HepG2 (cell line): ENCODE measurements around the gene BABAM1. TPM values are rescaled to one million over a fixed set of nuclear protein-coding genes. Genes with fewer than 3 reads are reported as not detected.

Experiments
- MXD4 ChIP-seq: IDR thresholded peaks from 2 replicates; pipeline ENCODE4 v1.6.1; 2016; ENCODE audit warnings: mild to moderate bottlenecking, missing biosample characterization, missing genetic modification reagents
- NFKB2 ChIP-seq: sonication (generic); formaldehyde crosslinking; IDR thresholded peaks from 2 replicates; pipeline ENCODE4 v1.4.0; 2020; ENCODE audit warnings: missing genetic modification reagents, borderline replicate concordance
- NR2F6 ChIP-seq, 2 experiments: IDR thresholded peaks; 2 replicates each; pipeline ENCODE4 v1.6.1; 2016; ENCODE audit warnings: antibody characterized with exemption in 1 of 2, mild to moderate bottlenecking in 1 of 2
- SMYD3 ChIP-seq: sonication (generic); formaldehyde crosslinking; IDR thresholded peaks from 2 replicates; pipeline ENCODE4 v1.8.1; 2023; ENCODE audit warnings: mild to moderate bottlenecking, missing genetic modification reagents
- U2AF1 ChIP-seq: fragments of 200-400 bp; formaldehyde crosslinking; optimal IDR thresholded peaks from 2 replicates; pipeline ENCODE3; 2017; ENCODE audit warnings: mild to moderate bottlenecking, low read depth, low read length
- ZBTB38 ChIP-seq: sonication (generic); formaldehyde crosslinking; IDR thresholded peaks from 2 replicates; pipeline ENCODE4 v1.5.1; 2020; ENCODE audit warnings: mild to moderate bottlenecking, missing genetic modification reagents
- ZNF263 ChIP-seq: sonication (generic); formaldehyde crosslinking; IDR thresholded peaks from 2 replicates; pipeline ENCODE4 v1.4.0; 2020; ENCODE audit warnings: missing genetic modification reagents
- ZNF337 ChIP-seq: sonication (generic); formaldehyde crosslinking; IDR thresholded peaks from 2 replicates; pipeline ENCODE4 v1.5.1; 2020; ENCODE audit warnings: missing genetic modification reagents, low read depth, mild to moderate bottlenecking, borderline replicate concordance
- ZNF543 ChIP-seq: sonication (generic); formaldehyde crosslinking; IDR thresholded peaks from 2 replicates; pipeline ENCODE4 v1.4.0; 2020; ENCODE audit warnings: mild to moderate bottlenecking, missing genetic modification reagents
- ZNF563 ChIP-seq: sonication (generic); formaldehyde crosslinking; IDR thresholded peaks from 2 replicates; pipeline ENCODE4 v1.8.0; 2022; ENCODE audit warnings: mild to moderate bottlenecking, moderate library complexity, missing genetic modification reagents
- polyA plus RNA-seq, 8 experiments: library from polyadenylated mRNA; depleted of rRNA in 3 of 8; stranded (reverse) in 7 of 8; unstranded in 1 of 8; fragments of >200 nt; fragmentation: Illumina TruSeq in 4 of 8; extraction: Trizol in 4 of 8; gene quantifications; 2 replicates each; pipeline versions ENCODE4 v1.2.1 to v1.2.3, GENCODE V29; 2011 to 2016; ENCODE audit warnings: low read depth in 4 of 8, missing spikeins in 1 of 8, mixed read lengths in 1 of 8; ENCODE audit not compliant: insufficient read depth in 1 of 8
- total RNA-seq, 5 experiments: library from RNA; depleted of rRNA; stranded (reverse); fragments of >200 nt; fragmentation: Illumina TruSeq; extraction: Trizol; gene quantifications; 2 replicates each; pipeline ENCODE4 v1.2.3, GENCODE V29; 2016; ENCODE audit warnings: low read depth in 1 of 5
- TF ChIP-seq, protein P1 (sequence below): sonication (generic); formaldehyde crosslinking; IDR thresholded peaks from 2 replicates; pipeline ENCODE4 v1.9.0; 2021; ENCODE audit warnings: mild to moderate bottlenecking, missing genetic modification reagents
- TF ChIP-seq, protein P2 (sequence below): IDR thresholded peaks from 2 replicates; pipeline ENCODE4 v1.4.0; 2020; ENCODE audit warnings: mild to moderate bottlenecking, missing genetic modification reagents
- TF ChIP-seq, protein P3 (sequence below): sonication (generic); formaldehyde crosslinking; IDR thresholded peaks from 2 replicates; pipeline ENCODE4 v1.4.0; 2020; ENCODE audit warnings: mild to moderate bottlenecking, missing genetic modification reagents
- TF ChIP-seq, protein P4 (sequence below): sonication (generic); formaldehyde crosslinking; IDR thresholded peaks from 2 replicates; pipeline ENCODE4 v1.4.0; 2020; ENCODE audit warnings: missing genetic modification reagents

The BABAM1 gene
- total and polyA plus RNA-seq, 2 of the 13 experiments (the other 11 are each of a cell fraction or from before 2014, with no cell fraction given) = 70.0 to 82.0 TPM

DNA sequence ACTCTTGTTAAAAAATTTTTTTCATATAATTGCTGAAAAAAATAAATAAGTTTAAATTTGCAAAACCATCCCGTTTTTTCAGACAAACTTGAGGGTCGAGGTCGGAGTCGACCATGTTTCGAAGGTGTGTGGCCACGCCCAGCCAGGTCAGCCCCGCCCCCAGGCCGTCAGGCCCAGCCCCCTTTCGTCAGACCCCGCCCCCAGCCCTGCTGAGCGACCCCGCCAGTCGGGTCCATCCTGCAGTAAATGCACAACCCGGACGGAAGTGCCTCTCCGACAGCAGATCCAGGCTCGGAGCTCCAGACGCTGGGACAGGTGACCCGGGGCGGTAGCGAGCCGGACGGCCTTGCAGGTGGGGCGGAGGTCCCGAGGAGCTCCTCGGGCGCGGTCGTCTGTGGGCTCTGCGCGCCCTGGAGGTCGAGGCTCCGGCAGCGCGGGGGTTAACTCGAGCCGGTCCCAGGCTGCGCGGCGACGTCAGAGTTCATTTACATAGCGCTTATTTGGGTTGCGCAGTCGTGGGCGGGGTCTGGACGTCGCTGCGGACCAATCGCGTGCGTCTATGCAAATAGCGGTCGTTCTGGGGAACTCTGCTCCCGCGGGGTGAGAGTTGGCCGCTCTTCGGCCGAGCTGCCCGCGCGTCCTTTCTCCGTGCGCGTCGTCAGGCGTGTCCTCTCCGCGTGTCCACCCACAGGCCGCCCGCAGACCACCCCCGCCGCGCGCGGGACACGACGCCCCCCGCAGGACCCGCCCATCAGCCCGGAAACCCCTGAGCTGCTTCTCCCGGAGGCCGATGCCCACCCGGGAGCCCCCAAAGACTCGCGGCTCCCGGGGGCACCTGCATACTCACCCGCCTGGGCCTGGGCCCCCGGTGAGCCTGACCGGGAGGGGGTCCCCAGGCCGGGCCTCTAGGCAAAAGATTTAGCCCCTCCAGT, 41.0 kb upstream of the BABAM1 start, which contains the start of gene OCEL1 (continued):
- TF ChIP-seq, protein P1, sequence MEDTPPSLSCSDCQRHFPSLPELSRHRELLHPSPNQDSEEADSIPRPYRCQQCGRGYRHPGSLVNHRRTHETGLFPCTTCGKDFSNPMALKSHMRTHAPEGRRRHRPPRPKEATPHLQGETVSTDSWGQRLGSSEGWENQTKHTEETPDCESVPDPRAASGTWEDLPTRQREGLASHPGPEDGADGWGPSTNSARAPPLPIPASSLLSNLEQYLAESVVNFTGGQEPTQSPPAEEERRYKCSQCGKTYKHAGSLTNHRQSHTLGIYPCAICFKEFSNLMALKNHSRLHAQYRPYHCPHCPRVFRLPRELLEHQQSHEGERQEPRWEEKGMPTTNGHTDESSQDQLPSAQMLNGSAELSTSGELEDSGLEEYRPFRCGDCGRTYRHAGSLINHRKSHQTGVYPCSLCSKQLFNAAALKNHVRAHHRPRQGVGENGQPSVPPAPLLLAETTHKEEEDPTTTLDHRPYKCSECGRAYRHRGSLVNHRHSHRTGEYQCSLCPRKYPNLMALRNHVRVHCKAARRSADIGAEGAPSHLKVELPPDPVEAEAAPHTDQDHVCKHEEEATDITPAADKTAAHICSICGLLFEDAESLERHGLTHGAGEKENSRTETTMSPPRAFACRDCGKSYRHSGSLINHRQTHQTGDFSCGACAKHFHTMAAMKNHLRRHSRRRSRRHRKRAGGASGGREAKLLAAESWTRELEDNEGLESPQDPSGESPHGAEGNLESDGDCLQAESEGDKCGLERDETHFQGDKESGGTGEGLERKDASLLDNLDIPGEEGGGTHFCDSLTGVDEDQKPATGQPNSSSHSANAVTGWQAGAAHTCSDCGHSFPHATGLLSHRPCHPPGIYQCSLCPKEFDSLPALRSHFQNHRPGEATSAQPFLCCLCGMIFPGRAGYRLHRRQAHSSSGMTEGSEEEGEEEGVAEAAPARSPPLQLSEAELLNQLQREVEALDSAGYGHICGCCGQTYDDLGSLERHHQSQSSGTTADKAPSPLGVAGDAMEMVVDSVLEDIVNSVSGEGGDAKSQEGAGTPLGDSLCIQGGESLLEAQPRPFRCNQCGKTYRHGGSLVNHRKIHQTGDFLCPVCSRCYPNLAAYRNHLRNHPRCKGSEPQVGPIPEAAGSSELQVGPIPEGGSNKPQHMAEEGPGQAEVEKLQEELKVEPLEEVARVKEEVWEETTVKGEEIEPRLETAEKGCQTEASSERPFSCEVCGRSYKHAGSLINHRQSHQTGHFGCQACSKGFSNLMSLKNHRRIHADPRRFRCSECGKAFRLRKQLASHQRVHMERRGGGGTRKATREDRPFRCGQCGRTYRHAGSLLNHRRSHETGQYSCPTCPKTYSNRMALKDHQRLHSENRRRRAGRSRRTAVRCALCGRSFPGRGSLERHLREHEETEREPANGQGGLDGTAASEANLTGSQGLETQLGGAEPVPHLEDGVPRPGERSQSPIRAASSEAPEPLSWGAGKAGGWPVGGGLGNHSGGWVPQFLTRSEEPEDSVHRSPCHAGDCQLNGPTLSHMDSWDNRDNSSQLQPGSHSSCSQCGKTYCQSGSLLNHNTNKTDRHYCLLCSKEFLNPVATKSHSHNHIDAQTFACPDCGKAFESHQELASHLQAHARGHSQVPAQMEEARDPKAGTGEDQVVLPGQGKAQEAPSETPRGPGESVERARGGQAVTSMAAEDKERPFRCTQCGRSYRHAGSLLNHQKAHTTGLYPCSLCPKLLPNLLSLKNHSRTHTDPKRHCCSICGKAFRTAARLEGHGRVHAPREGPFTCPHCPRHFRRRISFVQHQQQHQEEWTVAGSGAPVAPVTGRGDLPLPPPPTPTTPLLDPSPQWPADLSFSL (CRISPR knock-in tag) = no peak
- TF ChIP-seq U2AF1 (no peak), ZNF263 (CRISPR knock-in tag) (peak; percentile 62; the same call in 1 of the 2 replicates), ZNF337 (CRISPR knock-in tag) (no peak), ZNF563 (CRISPR knock-in tag) (peak; percentile 48; the same call in 1 of the 2 replicates), ZBTB38 (peak; percentile 48; the same call in 1 of the 2 replicates), MXD4 (CRISPR knock-in tag) (peak; percentile 53; the same call in 1 of the 2 replicates), NR2F6 (IDR thresholded peaks at IDR 0.05) (no peak), NR2F6 (CRISPR knock-in tag; IDR thresholded peaks at IDR 0.05) (peak; percentile 65), NFKB2 (CRISPR knock-in tag) (peak; percentile 58; the same call in 1 of the 2 replicates), ZNF543 (CRISPR knock-in tag) (peak; percentile 68), SMYD3 (CRISPR knock-in tag) (no peak)
- TF ChIP-seq, protein P2, sequence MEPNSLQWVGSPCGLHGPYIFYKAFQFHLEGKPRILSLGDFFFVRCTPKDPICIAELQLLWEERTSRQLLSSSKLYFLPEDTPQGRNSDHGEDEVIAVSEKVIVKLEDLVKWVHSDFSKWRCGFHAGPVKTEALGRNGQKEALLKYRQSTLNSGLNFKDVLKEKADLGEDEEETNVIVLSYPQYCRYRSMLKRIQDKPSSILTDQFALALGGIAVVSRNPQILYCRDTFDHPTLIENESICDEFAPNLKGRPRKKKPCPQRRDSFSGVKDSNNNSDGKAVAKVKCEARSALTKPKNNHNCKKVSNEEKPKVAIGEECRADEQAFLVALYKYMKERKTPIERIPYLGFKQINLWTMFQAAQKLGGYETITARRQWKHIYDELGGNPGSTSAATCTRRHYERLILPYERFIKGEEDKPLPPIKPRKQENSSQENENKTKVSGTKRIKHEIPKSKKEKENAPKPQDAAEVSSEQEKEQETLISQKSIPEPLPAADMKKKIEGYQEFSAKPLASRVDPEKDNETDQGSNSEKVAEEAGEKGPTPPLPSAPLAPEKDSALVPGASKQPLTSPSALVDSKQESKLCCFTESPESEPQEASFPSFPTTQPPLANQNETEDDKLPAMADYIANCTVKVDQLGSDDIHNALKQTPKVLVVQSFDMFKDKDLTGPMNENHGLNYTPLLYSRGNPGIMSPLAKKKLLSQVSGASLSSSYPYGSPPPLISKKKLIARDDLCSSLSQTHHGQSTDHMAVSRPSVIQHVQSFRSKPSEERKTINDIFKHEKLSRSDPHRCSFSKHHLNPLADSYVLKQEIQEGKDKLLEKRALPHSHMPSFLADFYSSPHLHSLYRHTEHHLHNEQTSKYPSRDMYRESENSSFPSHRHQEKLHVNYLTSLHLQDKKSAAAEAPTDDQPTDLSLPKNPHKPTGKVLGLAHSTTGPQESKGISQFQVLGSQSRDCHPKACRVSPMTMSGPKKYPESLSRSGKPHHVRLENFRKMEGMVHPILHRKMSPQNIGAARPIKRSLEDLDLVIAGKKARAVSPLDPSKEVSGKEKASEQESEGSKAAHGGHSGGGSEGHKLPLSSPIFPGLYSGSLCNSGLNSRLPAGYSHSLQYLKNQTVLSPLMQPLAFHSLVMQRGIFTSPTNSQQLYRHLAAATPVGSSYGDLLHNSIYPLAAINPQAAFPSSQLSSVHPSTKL (CRISPR knock-in tag) = peak; percentile 6; the same call in 1 of the 2 replicates
- TF ChIP-seq, protein P3, sequence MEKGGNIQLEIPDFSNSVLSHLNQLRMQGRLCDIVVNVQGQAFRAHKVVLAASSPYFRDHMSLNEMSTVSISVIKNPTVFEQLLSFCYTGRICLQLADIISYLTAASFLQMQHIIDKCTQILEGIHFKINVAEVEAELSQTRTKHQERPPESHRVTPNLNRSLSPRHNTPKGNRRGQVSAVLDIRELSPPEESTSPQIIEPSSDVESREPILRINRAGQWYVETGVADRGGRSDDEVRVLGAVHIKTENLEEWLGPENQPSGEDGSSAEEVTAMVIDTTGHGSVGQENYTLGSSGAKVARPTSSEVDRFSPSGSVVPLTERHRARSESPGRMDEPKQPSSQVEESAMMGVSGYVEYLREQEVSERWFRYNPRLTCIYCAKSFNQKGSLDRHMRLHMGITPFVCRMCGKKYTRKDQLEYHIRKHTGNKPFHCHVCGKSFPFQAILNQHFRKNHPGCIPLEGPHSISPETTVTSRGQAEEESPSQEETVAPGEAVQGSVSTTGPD (CRISPR knock-in tag) = no peak
- TF ChIP-seq, protein P4, sequence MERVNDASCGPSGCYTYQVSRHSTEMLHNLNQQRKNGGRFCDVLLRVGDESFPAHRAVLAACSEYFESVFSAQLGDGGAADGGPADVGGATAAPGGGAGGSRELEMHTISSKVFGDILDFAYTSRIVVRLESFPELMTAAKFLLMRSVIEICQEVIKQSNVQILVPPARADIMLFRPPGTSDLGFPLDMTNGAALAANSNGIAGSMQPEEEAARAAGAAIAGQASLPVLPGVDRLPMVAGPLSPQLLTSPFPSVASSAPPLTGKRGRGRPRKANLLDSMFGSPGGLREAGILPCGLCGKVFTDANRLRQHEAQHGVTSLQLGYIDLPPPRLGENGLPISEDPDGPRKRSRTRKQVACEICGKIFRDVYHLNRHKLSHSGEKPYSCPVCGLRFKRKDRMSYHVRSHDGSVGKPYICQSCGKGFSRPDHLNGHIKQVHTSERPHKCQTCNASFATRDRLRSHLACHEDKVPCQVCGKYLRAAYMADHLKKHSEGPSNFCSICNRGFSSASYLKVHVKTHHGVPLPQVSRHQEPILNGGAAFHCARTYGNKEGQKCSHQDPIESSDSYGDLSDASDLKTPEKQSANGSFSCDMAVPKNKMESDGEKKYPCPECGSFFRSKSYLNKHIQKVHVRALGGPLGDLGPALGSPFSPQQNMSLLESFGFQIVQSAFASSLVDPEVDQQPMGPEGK (CRISPR knock-in tag) = no peak; the same call in 1 of the 2 replicates
